GM19193 (cell line): ENCODE results near the gene FLNC.

ENCODE experiments used
- POLR2A ChIP-seq: IDR thresholded peaks from 4 replicates; pipeline ENCODE4 v1.6.1; 2011; ENCODE audit not compliant: insufficient read depth, insufficient read length; ENCODE audit errors: extremely low read depth

Gene FLNC

DNA sequence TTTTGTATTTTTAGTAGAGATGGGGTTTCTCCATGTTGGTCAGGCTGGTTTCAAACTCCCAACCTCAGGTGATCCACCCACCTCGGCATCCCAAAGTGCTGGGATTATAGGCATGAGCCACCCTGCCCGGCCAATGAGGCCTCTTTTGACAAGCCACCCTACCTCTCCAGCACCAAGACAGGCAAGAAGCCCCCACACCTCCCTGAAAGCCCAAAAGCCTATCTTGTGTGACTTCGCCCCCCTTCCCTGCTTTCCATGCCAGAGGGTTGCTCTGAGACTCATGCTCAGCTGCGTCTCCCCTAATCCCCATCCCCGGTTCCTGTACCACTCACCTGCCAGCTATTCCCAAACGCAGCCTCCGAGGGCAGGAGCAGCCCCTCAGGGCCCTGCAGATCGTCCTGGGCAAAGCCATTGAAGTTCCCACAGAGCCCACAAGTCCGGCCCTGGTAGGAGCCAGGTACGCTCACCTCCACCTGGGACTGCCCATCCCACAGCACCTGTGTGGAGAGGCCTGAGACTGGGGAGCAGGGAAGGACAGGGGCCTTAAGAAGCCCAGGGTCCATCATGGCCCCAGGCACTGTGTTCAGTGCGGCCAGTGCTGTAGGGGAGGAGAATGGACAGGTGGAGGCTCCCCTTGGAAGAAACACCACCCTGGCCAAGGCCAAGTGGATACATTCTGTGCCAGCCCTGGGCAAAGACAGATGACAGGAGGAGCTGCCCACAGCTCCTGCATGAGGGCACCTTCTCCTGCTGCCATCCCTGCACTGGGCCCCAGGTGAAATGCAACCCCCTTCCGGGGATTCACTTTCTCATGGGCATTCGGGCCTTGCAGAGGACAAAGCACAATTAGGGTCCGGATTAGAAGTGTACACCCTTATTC is 48.3 kb downstream of the FLNC start:
- no peak for TF ChIP-seq POLR2A

DNA sequence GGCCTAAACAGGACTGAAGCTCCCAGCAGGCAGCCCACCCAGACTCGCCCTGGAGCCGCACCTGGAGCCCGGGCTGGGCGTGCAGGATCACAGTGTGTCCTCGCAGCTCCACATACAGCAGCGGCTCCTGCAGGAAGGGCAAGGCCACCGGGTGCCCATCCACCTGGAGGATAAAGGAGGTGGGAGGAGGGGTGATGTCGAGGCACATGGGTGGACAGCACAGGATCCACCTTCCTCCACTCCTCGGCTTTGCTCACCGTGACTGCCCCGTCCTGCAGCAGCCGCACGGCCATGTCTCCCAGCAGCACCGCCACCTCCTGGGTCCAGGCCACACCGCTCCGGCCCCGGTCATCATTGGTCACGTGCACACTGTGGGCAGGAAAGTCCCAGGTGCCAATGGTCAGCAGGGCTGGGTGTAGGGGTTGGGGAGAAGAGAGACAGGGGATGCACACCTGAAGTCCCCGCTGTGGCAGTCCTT is 49.3 kb downstream of the FLNC start:
- TF ChIP-seq POLR2A: no peak

DNA sequence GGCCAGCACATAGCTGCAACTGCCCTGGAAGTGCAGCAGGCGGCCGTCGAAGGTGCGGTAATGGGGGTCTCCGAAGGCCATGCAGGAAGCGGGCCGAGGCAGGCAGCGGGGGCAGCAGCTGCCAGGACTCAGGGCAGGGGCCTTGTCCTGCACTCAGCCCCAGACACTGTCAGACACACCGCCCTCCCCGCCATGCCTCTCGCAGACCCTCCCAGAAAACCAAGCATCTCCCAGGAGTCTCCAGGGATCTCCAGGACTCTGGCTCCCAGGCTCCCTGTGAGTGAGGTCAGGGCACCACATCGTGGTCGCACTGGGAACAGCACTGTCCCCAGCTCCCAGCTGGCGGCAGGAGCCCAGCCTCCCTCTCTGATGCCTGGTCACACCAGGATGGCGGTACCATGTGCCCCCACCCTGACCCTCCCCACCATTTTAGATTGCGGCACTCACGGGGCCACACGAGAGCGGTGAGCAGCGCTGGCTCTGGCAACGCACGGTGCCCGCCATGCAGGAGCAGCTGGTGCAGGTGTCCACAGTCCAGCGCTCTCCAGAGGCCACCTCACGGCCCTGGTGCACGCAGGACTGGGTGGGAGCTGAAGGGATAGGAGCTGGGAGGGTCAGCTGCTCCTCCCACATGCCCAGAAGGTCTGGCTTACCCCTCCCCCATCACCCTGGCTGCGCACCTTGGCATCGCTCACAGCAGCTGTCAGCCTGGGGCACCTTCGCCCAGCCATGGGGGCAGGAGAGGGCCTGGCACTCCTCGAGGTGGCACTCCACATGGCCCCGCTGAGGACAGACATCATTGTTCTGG is 49.9 kb downstream of the FLNC start:
- no peak for TF ChIP-seq POLR2A

DNA sequence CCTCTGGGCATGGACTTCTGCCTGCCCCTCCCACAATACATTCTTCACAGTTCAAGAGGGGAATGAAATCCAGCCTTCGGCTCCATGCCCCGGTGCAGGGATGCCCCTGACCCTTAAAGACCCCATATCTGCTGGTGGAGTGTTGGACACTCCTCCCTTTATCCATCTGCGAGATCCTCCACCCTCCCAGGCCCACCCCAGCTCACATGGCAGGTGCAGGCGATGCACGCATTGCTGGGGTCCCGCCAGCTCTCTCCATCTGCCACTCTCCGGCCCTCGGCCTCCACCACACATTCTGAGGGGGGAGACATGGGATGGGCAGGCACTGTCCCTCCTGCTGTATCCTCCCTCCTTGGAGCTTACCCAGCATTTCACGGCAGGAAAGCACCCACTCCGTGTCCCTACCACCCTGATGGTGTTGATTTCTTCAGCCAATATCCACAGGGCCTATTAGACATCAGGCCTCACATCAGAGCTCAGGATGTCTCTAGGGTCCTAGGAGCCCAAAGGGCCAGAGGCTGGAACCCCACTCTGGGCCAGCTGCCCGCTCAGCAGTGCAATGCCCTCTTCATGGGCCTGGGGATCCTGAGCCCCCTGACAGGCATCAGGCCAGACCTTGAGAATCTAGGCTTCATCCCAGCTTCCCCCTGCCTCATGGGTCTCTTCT is 50.7 kb downstream of the FLNC start:
- no peak for TF ChIP-seq POLR2A

DNA sequence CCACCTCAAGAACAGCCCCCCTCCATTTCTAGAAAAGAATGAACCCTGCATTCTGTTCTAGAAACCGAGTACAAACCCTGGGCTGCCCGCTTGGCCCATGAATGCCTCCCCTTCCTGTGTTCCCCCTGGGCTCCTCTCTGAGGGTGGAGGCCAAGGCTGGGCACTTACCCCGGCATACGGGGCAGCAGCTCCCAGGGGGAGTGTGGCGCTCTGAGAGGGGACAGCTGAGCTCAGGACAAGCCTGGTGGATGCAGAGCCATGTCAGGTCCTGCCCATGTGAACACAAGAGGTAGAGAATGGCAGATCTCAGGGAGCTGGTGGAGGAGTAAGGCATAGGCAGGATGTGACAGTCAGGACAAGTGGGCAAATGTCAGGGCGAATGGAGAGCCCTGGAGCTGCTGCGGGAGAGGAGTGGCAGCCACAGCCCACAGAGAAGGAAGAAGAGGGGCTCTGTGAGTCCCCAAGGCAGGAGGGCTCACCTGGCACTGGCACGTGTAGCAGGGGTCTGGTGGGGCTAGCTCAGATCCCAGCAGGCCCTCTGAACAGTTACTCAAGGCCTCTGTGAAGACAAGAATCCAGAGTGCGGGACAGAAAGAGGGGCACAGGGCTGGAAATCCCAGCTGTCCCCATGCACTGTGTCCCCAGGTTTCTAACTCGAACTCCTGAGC is 51.4 kb downstream of the FLNC start:
- TF ChIP-seq POLR2A: no peak

DNA sequence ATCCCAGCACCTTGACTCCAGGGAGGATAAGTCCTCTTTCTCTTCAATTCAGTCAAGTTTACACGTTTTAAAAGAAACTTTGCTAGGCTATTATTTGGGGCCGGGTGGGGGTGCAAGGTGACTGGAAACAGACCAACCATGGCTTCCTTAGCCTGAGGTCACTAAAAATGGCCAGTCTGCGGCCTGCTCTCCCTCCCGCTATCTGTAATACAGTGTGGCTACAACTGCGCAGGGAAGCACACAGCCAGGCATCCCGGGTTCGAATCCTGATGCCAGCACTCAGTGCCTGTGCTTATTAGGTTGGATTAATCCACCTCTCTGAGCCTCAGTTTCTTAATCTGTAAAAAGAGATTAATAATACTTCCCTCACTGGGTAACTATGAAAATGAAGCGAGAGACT is 51.9 kb downstream of the FLNC start:
- TF ChIP-seq POLR2A: no peak

DNA sequence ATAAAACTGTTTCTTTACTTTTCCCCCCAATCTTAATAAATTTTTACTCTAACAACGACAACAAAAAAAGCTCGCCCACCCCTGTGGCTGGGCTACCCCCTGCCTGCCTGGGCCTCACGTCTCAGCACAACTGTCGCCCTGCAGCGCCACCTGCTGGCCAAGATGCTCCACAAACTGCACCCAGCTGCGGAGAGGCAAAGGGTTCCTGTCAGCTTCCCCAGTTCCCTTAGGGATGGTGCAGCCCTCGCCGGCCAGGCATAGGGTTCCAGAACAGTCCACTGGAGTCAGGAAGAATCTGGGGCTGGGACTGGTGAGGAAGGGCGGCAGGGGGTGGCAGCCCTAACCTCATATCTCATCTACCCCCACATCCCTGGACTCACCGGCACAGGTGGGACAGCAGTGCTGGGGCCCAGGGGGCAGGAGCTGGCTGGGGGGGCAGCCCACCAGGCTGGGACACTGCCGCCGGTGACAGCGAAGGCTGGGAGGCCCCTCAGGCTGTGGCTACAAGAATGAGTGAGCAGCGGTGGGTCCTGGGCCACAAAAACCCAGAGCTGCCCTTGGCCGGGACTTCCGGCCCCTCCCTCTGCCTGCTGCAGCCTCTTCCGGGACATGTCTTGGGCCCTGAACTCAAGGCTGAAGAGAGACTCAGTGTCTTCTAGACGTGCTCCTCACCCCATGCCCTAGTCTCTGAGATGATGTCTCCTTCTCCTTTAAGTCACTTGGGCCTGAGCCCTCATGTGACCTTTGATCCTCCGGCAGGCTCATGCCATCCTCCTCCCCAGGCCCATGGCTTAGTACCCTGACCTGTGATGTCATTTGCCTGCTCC is 53.6 kb downstream of the FLNC start:
- TF ChIP-seq POLR2A: peak; percentile 68

DNA sequence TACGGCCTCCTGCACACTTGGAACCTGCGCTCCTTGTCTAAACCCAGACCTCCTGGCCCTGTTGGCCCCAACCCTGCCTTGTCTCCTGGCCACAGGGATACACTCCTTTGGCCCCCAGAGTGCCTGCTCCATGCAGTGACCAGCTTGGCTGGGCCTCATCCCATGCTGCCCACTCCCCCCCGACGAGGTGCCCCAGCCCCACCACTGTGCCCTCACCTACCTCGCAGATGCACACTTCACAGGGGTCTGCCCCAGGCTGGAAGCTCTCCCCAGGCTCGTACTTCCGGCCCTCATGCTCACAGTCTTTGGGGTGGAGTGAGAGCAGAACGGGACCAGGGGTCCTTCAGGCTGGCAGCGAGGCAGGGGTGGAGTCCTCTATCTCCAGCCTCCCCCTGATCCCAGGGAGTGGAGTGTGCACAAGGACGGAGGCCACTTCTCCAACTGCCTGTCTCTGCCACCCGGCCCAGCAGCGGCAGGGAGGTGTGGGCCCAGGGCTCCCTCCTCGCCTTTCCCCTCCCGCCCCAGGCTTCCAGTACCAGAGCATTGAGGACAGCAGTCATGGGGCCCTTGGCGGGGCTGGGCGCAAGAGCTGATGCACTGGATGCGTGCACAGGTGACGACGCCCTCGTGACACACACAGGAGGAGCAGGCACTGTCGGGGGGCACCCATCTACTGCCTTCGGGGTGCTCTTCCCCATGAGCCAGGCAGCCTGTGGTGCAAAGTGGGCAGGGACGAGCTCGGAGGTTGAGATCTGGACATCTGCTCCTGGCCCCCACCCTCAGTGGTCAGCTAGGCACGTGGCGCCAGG is 54.6 kb downstream of the FLNC start:
- TF ChIP-seq POLR2A: no peak

DNA sequence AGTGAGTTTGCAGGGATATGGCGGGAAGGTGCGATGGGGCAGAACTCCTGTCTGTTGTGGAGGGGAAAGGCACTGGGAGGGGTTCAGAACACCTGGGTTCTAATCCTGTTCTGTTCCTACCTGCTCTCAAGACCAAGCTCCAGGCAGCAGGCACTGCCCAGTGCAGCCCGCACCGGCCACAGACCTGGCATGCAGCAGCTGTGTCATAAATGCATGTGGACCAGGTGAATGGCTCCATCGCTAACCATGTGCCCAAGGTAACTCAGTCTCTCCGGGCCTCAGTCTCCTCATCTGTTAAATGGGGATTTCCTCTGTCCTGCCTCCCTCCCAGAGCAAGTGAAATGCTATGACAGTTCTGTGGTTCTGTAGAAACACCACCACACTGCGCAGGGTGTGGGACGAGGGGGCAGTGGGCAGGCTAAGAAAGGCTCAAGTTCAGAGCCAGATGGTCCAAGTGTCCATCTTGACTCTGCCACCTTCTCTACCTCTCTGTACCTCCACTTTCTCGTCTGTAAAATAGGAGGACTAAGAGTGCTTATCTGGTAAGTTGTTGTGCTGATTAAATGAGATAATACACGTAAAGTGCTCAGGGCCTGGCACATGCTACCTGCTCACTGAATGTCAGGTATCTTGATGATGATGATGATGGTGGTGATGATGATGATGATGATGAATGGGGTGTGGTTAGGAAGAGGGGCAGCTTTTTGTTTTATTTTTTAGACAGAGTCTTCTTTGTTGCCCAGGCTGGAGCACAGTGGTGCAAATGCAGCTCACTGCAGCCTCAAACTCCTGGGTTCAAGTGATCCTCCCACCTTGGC is 55.4 kb downstream of the FLNC start:
- no peak for TF ChIP-seq POLR2A

DNA sequence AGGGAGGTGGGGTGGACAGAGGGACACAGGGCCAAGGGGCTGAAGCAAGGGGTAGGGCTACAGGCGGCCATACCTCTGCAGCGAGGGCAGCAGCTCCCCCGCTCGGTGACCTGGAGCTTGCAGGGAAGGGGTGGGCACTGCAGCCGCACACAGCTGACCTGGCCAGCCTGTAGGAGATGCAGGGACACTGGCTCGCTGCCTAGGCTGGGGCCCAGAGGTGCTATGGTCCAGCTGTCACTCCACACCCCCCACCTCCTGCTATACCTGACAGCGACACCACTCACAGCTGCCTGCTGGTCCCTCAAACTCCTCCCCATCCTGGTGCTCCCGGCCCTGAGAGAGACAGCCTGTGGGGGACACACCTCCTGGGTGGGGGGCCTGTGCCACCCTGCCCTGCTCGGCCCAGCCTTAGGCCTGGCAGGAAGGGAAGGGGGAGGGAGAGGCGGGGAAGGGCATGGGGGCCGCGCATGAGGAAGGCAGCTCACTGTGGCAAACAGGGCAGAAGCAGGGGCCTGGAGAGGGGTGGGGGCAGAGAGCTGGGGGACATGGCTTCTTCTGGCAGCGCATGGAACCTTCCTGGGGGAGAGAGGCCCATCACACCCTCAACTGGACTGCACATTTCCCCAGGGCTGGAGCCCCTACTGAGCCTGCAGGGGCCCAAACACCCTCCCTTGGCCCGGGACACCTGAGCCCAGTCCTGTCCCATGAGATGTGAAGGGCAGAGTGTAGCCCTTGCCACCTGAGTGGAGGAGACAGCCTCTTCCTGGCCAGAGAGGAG is 56.4 kb downstream of the FLNC start:
- no peak for TF ChIP-seq POLR2A

DNA sequence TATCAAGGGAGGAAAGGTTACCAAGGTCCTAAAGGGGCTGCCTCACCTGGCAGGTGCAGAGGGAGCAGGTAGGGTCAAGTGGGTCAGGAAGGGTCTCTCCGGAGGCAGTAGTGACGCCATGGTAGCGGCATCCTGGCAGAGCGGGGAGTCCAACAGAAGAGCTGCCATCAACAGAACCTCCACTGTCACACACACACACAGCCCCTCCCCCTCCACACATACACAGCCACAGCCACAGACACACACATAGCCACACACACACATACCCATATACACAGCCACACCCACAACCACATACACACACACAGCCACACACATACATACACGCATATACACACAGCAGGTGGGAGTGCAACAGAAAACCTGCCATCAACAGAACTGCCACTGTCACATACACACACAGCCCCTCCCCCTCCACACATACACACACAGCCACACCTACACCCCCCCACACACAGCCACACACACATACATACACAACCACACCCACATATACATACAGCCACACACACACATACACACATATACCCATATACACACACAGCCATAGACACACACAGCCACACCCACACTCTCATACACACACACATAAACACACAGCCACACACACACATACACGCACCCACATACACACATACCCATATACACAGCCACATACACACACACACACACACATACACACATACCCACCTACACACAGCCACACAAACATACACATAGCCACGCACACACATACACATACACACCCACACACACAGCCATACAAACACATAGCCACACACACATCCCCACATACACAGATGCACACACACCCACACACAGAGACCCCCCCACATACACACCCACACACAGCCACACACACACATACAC is 57.2 kb downstream of the FLNC start:
- TF ChIP-seq POLR2A: no peak
